HG03520 (cell line): ENCODE measurements around the gene NAA25.
"Not testable (repeated sequence)": the region's sequence is repeated elsewhere in the genome, so short reads cannot be mapped to it uniquely, and the experiment has no call there.

ENCODE experiments used
- ATAC-seq: cut with Tn5 transposase; IDR thresholded peaks from one replicate; pipeline ENCODE4 v1.9.1; 2021; ENCODE audit warnings: mild to moderate bottlenecking, moderate library complexity; ENCODE audit not compliant: unreplicated experiment

NAA25 gene

DNA sequence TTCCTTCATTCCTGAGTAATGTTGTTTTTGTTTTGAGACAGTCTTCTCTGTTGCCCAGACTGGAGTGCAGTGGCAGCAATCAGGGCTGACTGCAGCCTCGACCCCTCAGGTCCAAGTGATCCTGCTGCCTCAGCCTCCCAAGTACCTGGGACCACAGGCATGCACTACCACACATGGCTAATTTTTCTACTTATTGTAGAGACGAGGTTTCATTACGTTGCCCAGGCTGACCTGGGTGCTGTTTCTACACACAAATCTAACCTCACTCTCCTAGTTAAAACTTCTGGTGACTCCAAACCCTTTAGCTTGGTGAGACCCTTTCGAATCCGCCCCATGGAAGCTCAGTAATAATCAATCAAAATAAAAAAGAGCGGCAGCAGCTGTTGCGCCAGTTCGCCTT, 96.9 kb downstream of the NAA25 start:
- ATAC-seq: no peak

- no peak for ATAC-seq
Observed at GRCh38 chr12:112010415-112011344, 97.9 kb downstream of the NAA25 start.

DNA sequence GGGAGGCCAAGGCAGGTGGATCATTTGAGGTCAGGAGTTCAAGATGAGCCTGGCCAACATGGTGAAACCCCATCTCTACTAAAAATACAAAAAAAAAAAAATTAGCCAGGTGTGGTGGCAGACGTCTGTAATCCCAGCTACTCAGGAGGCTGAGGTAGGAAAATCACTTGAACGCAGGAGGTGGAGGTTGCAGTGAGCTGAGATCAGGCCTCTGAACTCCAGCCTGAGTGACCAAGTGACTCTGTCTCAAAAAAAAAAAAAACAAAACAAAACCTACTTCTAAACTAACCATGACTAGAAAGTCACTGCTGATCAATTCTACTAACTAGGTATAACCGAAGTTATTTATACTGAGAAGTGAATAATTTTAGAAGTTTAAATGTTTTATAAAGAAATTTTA, 99.0 kb downstream of the NAA25 start:
- ATAC-seq: not testable (repeated sequence)

- ATAC-seq: no peak
Observed at GRCh38 chr12:112008918-112009317, 99.7 kb downstream of the NAA25 start.

GRCh38 chr12:112007945-112008344, 100.6 kb downstream of the NAA25 start:
- ATAC-seq: no peak

GRCh38 chr12:112005419-112006395, 102.9 kb downstream of the NAA25 start:
- no peak for ATAC-seq

- ATAC-seq: no peak
Observed at GRCh38 chr12:112004041-112004440, 104.5 kb downstream of the NAA25 start.

DNA sequence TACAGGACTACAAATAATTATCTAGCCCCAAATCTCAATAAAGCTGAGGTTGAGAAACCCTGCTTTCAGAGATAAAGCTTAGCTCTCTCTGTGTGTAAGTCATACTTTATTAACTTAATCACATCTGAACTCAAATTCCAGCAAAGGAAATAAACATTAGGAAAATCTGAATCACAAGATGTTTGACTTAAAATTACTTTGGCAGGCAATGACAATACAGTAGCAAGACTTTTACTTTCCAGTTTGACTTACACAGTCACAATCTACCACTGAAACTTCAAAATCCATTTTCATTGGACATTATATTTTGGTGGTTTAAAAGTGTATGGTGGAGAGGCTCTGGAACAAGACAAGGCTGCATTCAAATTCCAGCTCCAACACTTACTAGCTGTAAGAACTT, 107.0 kb downstream of the NAA25 start:
- no peak for ATAC-seq

- no peak for ATAC-seq
Observed at GRCh38 chr12:112000820-112001219, 107.8 kb downstream of the NAA25 start.

DNA sequence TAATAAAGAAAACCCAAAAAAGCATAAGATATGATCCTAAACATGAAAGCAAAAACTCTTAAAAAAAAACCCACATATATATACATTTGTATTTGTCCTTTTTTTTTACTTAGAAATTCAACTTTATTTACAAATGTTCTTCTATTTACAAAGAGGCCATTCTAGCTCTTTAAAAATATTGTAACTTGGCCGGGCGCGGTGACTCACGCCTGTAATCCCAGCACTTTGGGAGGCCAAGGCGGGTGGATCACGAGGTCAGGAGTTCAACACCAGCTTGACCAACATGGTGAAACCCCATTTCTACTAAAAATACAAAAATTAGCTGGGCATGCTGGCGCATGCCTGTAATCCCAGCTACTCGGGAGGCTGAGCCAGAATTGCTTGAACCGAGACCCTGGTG, 109.5 kb downstream of the NAA25 start:
- ATAC-seq: not testable (repeated sequence)

- ATAC-seq: no peak
Observed at GRCh38 chr12:111998015-111998414, 110.6 kb downstream of the NAA25 start.

GRCh38 chr12:111997300-111997699, 111.3 kb downstream of the NAA25 start:
- no peak for ATAC-seq

DNA sequence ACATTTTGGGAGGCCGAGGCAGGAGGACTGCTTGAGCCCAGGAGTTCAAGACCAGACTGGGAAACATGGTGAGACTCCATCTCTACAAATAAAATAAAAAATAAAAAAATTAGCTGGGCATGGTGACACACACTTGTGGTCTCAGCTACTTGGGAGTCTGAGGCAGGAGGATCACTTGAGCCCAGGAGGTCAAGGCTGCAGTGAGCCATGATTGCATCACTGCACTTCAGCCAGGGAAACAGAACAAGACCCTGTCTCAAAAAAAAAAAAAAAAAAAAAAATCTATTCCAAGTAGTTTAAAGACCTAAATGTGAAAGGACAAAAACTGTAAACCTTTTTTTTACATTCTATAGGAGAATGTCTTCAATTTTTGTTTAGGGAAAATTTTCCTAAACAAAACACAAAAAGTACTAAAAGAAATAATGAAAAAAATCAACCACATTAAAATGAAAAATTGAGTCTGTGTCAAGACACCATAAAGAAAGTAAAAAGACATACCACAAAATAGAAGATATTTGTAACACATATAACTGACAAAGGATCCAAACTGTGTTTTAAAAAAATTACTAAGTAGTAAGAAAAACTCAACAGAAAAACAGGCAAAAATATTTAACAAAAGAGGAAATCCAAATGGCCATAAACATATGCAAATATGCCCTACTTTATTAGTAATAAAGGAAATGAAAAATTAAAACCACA, 112.7 kb downstream of the NAA25 start:
- no peak for ATAC-seq

DNA sequence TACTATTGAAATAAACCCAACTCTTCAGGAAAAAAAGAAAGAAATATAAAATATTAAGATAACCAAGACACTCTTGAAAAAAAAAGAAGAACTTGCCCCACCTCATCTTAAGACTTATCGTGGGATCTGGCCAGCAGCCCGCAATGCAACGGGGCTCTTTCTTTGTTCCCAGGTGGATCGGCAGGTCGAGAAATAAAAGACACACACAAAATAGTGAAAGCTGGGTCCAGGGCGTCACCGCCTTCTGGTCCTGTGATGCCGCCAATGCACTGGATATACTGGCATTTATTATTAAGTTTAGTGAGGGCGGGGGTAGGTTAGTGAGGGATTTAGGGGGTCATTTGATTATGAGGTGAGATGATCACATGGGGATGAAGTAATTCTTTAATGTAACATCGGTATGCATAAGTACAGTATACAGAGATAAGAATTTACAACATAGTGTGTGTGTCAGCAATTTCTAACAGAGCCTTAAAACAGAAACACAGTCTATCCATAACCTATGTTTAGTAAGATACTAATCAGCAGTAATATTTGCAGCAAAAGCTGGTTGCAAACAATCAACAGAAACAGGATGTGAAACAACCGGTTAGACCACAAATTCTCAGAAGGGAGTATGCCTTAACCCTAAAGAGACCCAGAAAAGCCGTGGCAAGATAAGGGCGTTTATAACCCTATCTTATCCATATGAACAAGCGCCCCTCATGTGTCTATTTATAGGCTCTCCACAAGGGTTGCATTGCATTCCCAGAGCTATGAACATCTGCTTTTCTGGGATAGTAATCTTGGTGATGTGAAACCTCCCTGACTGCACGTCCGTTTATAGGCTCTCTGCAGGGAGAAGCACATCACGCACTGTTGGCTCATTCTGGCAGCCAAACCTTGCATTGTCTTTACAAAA, 114.1 kb downstream of the NAA25 start:
- not testable (repeated sequence) for ATAC-seq

DNA sequence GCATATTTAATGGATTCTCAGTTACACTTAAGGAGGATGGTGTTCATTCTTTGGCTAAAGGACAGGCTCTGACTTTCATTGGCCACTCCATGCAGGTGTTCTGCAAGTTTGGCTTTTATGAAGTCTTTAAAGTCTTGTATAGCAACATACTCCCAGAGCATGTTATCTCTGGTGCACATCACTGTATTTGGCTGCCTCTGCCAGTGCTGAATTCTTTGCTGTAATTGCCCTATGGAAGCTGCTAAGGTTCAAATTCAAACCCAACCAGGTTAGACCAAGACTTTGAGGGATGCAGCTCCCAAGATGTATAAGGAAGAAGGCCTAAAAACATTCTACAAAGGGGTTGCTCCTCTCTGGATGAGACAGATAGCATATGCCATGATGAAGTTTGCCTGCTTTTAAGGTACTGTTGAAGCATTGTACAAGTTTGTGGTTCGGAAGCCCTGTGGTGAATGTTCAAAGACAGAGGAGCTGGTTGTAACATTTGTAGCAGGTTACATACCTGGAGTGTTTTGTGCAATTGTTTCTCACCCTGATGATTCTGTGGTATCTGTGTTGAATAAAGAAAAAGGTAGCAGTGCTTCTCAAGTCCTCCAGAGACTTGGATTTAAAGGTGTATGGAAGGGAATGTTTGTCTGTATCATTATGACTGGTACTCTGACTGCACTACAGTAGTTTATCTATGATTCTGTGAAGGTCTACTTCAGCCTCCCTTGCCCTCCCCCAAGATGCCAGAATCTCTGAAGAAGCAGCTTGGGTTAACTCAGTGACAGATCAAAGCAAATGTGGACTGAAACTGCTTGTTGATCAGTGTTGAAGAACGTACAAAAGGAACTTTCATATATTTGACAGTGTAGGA, 115.1 kb downstream of the NAA25 start:
- no peak for ATAC-seq

- ATAC-seq: no peak
Observed at GRCh38 chr12:111992464-111992863, 116.1 kb downstream of the NAA25 start.

- ATAC-seq: no peak
Observed at GRCh38 chr12:111991946-111992345, 116.6 kb downstream of the NAA25 start.

GRCh38 chr12:111991535-111991934, 117.0 kb downstream of the NAA25 start:
- ATAC-seq: no peak

DNA sequence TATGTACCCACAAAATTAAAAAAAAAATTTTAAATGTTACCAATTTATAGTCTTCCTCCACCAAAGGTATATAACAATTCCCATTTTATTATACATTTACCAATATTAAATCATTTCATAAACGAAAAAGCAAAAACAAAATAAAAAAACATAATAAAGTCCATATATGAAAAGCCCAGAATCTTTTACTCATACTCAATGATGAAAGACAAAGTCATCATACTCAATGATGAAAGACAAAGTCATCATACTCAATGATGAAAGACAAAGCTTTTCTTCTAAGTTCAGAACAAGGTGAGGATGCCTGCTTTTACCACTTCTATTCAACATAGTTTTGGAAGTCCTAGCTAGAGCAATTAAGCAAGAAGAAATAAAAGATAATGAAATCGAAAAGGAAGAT, 123.8 kb downstream of the NAA25 start:
- no peak for ATAC-seq
